Natural killer cell (primary cell): Measurements from ENCODE around the gene SNX13. TPM values are rescaled to one million over a fixed set of nuclear protein-coding genes. Genes with fewer than 3 reads are reported as not detected.

ENCODE experiments used
- ATAC-seq, 3 donors: fragments of 150-1000 bp in 2 of 3; fragments of 200-7000 bp in 1 of 3; cut with Tn5 transposase; 1 replicate in 1 of 3; 2 replicates in 2 of 3; pipeline ENCODE4 v1.10.0; 2021; ENCODE audit warnings: mild to moderate bottlenecking in 2 of 3, moderate library complexity in 2 of 3
- DNase-seq, 2 donors: peaks; one replicate each; pipeline versions ENCODE4 v3.0.0 to v3.0.0-alpha.2; 2013 to 2021; ENCODE audit warnings: mixed read lengths in 1 of 2
- H3K27ac ChIP-seq: one replicate; pipeline ENCODE4 v1.5.1; 2013; ENCODE audit warnings: mild to moderate bottlenecking, low read length
- H3K27me3 ChIP-seq: one replicate; pipeline ENCODE4 v1.6.1; 2013; ENCODE audit warnings: low read length; ENCODE audit not compliant: control insufficient read depth, insufficient read depth
- H3K36me3 ChIP-seq: one replicate; pipeline ENCODE4 v1.6.1; 2013; ENCODE audit warnings: low read length; ENCODE audit not compliant: control insufficient read depth, insufficient read depth
- H3K4me1 ChIP-seq: one replicate; pipeline ENCODE4 v1.6.1; 2013; ENCODE audit warnings: low read length; ENCODE audit not compliant: control insufficient read depth, insufficient read depth
- H3K4me3 ChIP-seq: one replicate; pipeline ENCODE4 v1.5.1; 2013; ENCODE audit warnings: low read length
- H3K9me3 ChIP-seq: one replicate; pipeline ENCODE4 v1.6.1; 2013; ENCODE audit warnings: low read length; ENCODE audit not compliant: control insufficient read depth, insufficient read depth
- H3K27ac Mint-ChIP-seq, 2 donors: one replicate each; pipeline ENCODE4 v1.8.0; 2022; ENCODE audit warnings: mild to moderate bottlenecking in 2 of 2, mixed read lengths in 2 of 2, moderate library complexity in 1 of 2
- H3K27me3 Mint-ChIP-seq, 2 donors: one replicate each; pipeline ENCODE4 v1.8.0; 2022; ENCODE audit warnings: low read depth in 2 of 2, mixed read lengths in 2 of 2
- H3K36me3 Mint-ChIP-seq: one replicate; pipeline ENCODE4 v1.8.0; 2022; ENCODE audit warnings: mixed read lengths
- H3K4me1 Mint-ChIP-seq, 2 donors: one replicate each; pipeline ENCODE4 v1.8.0; 2022; ENCODE audit warnings: mixed read lengths in 2 of 2
- H3K4me3 Mint-ChIP-seq: one replicate; pipeline ENCODE4 v1.8.0; 2022; ENCODE audit warnings: mild to moderate bottlenecking, moderate library complexity, mixed read lengths
- H3K9me3 Mint-ChIP-seq, 2 donors: one replicate each; pipeline ENCODE4 v1.8.0; 2022; ENCODE audit warnings: mixed read lengths in 2 of 2
- CTCF ChIP-seq: fragments of 200-600 bp; IDR thresholded peaks from one replicate; pipeline ENCODE4 v1.8.0; 2022; ENCODE audit warnings: antibody characterized with exemption
- WGBS: methylation state at CpG from one replicate; pipeline ENCODE4 v1.1.7; 2013; ENCODE audit warnings: missing lambda C conversion rate; ENCODE audit not compliant: insufficient coverage; 5-methylcytosine and 5-hydroxymethylcytosine counted together
- intact Hi-C: fragments of 100-400 bp; cut with micrococcal nuclease; formaldehyde crosslinking; loops from one replicate; pipeline ENCODE4 v1.14.2; 2022
- total RNA-seq, 4 donors: library from RNA; stranded (reverse); fragments of 120-200 nt in 1 of 4; gene quantifications; one replicate each; pipeline versions ENCODE4 v1.2.3 to v1.2.4, GENCODE V29; 2013 to 2022

Gene SNX13
- total RNA-seq, 3 donors from 2014 or later (not counting 1 experiment from before 2014, with no cell fraction given): 34.8 to 38.5 (median 37.4) TPM

GRCh38 chr7:17758008-17758407 is 182.3 kb downstream of the SNX13 start:
- no peaks in the 10 kb centered on the region for H3K27me3 ChIP-seq
- H3K9me3 ChIP-seq: no peaks in the 10 kb centered on the region
- H3K4me3 Mint-ChIP-seq: no peak overlapping the region
- no peak for TF ChIP-seq CTCF
- H3K4me3 ChIP-seq: no peak overlapping the region
- no peaks in the 10 kb centered on the region for H3K27me3 Mint-ChIP-seq
- intact Hi-C loops: no loop called here
- no peaks in the 10 kb centered on the region for H3K36me3 Mint-ChIP-seq
- H3K9me3 Mint-ChIP-seq: no peaks in the 10 kb centered on the region
- H3K27ac Mint-ChIP-seq: no peak overlapping the region
- ATAC-seq (no peak), DNase-seq (no peak)
- H3K4me1 Mint-ChIP-seq: no peaks in the 10 kb centered on the region
- no peaks in the 10 kb centered on the region for H3K36me3 ChIP-seq
- 96% methylated on average over 3 of the region's 3 CpGs for WGBS
- H3K4me1 ChIP-seq: no peaks in the 10 kb centered on the region
- H3K27ac ChIP-seq: no peak overlapping the region

DNA sequence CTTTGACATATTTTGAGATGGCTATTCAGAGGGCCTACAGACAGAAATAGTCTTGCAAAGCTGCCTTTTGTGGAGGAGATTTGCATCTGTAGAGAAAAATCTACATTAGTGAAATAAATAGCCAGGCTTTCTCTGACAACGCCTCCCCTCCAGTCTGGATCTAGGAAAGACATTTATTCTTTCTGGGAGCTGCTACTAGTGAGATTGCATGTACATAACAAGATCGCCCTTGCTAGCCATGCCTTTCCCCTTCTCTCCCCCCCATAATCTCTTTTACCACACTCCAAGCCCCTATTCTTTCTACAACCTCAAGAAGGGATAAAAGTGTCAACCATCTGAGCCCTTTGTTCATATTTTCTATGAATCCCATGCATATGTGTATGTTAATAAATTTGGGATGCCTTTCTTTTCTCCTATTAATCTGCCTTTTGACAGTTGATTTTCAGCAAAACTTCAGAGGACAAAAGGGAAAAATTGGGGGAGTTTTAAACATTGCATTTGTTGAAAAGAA is 194.2 kb downstream of the SNX13 start:
- DNase-seq (no peak), ATAC-seq (no peak)
- intact Hi-C loops: no loop called here
- no peak overlapping the region for H3K27ac Mint-ChIP-seq
- no peak for TF ChIP-seq CTCF
- peaks cover 0 to 6% of the 10 kb centered on the region in 2 donors for H3K27me3 Mint-ChIP-seq
- no peaks in the 10 kb centered on the region for H3K36me3 Mint-ChIP-seq
- Histone ChIP-seq H3K36me3 (no peaks in the 10 kb centered on the region), H3K4me1 (no peaks in the 10 kb centered on the region), H3K4me3 (no peak overlapping the region), H3K9me3 (no peaks in the 10 kb centered on the region), H3K27ac (no peak overlapping the region), H3K27me3 (no peaks in the 10 kb centered on the region)
- WGBS: 83% methylated on average over 2 of the region's 2 CpGs
- no peaks in the 10 kb centered on the region for H3K4me1 Mint-ChIP-seq
- H3K9me3 Mint-ChIP-seq: no peaks in the 10 kb centered on the region
- H3K4me3 Mint-ChIP-seq: no peak overlapping the region

GRCh38 chr7:17745610-17746009 is 194.7 kb downstream of the SNX13 start:
- H3K9me3 Mint-ChIP-seq: no peaks in the 10 kb centered on the region
- ATAC-seq: no peak
- H3K27me3 Mint-ChIP-seq: peaks cover 0 to 3% of the 10 kb centered on the region in 2 donors
- no peaks in the 10 kb centered on the region for H3K4me1 ChIP-seq
- TF ChIP-seq CTCF: no peak
- H3K4me3 ChIP-seq: no peak overlapping the region
- no peaks in the 10 kb centered on the region for H3K36me3 ChIP-seq
- no peak for DNase-seq
- H3K27ac ChIP-seq: no peak overlapping the region
- no peaks in the 10 kb centered on the region for H3K9me3 ChIP-seq
- no peak overlapping the region for H3K27ac Mint-ChIP-seq
- no peaks in the 10 kb centered on the region for H3K36me3 Mint-ChIP-seq
- no peaks in the 10 kb centered on the region for H3K27me3 ChIP-seq
- H3K4me3 Mint-ChIP-seq: no peak overlapping the region
- intact Hi-C loops: no loop called here
- no peaks in the 10 kb centered on the region for H3K4me1 Mint-ChIP-seq

GRCh38 chr7:17743316-17743715 is 197.0 kb downstream of the SNX13 start:
- Mint-ChIP-seq H3K27ac (no peak overlapping the region), H3K36me3 (no peaks in the 10 kb centered on the region), H3K9me3 (no peaks in the 10 kb centered on the region), H3K4me3 (no peak overlapping the region), H3K4me1 (no peaks in the 10 kb centered on the region), H3K27me3 (no peaks in the 10 kb centered on the region)
- H3K4me1 ChIP-seq: no peaks in the 10 kb centered on the region
- intact Hi-C loops: no loop called here
- no peak overlapping the region for H3K27ac ChIP-seq
- TF ChIP-seq CTCF: no peak
- DNase-seq: no peak
- H3K36me3 ChIP-seq: no peaks in the 10 kb centered on the region
- no peak for ATAC-seq
- no peaks in the 10 kb centered on the region for H3K27me3 ChIP-seq
- no peaks in the 10 kb centered on the region for H3K9me3 ChIP-seq
- 0% methylated on average over 1 of the region's 3 CpGs for WGBS
- no peak overlapping the region for H3K4me3 ChIP-seq
